ENCODE measurements around the gene LRRTM3. TPM values are rescaled to one million over a fixed set of nuclear protein-coding genes. Genes with fewer than 3 reads are reported as not detected.

The LRRTM3 gene
- total and polyA plus RNA-seq, 7 donors, result 0.09 to 0.16 (median 0.14) TPM; not detected in 4

GRCh38 chr10:67079126-67079525 is 153.3 kb downstream of the LRRTM3 start:
- H3K9me3 ChIP-seq, result no peaks in the 10 kb centered on the region
- no peaks in the 10 kb centered on the region for H3K36me3 ChIP-seq
- TF ChIP-seq CTCF (IDR thresholded peaks at IDR 0.05) (no peak), POLR2A (IDR thresholded peaks at IDR 0.05) (no peak), EP300 (IDR thresholded peaks at IDR 0.05) (no peak), POLR2AphosphoS5 (IDR thresholded peaks at IDR 0.05) (no peak)
- DNase-seq, result no peak
- H3K4me3 ChIP-seq, result no peak overlapping the region
- no peak overlapping the region for H3K27ac ChIP-seq
- no peaks in the 10 kb centered on the region for H3K27me3 ChIP-seq
- intact Hi-C loops (cut with DNase I), result no loop called here
- 22 to 45% methylated on average over 4 of the region's 4 CpGs for WGBS, 2 donors
- H3K4me1 ChIP-seq, result no peaks in the 10 kb centered on the region

DNA sequence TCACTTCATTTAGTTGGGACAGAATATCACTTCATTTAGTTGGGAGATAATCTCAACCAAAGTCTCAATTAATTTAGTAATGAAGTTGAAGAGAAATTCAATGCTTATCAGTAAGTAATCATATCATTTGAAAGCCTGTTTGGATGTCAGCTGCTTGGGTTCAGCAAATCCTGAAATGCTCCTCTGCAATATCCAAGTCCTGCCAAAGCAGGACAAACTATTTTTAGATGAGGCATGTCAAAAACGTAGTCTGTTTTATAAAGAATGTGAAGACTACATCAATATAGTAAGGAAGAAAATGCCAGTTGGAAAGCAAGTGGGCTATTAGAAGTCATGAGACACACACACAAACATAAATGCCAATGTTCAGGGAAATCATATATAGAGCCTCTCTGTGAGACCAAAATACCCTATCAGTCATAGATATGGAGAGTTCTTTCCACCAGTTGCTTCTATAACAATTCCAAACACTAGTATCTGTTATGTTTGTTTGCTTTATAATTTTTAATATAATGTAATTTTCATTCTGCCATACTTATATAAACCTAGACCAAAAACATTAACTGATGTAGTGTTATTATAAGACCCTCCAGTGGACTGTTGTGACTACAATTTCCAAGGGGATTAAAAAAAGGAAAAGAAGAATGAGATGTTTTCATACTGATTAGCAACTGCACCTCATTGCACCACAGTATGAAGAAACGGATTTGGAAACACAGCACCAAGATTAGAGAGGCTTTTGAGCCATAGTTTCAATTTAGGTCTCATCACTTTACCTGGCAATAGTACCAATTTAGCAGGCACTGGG is 160.7 kb downstream of the LRRTM3 start:
- H3K9me3 ChIP-seq, result no peaks in the 10 kb centered on the region
- no peak for DNase-seq
- peaks cover 0 to 33% (median 12%) of the 10 kb centered on the region in 4 donors for H3K4me1 ChIP-seq
- no peaks in the 10 kb centered on the region for H3K36me3 ChIP-seq
- H3K27me3 ChIP-seq, result no peaks in the 10 kb centered on the region
- WGBS, 2 donors, result 30 to 62% methylated on average over 2 of the region's 2 CpGs
- no peak overlapping the region for H3K4me3 ChIP-seq
- no peak for TF ChIP-seq EP300 (IDR thresholded peaks at IDR 0.05)
- no peak for TF ChIP-seq POLR2AphosphoS5 (IDR thresholded peaks at IDR 0.05)
- no peak for TF ChIP-seq POLR2A (IDR thresholded peaks at IDR 0.05)
- H3K27ac ChIP-seq, result no peak overlapping the region
- intact Hi-C loops (cut with DNase I), result no loop called here

GRCh38 chr10:67087135-67087425 is 161.2 kb downstream of the LRRTM3 start:
- Histone ChIP-seq H3K27ac (no peak overlapping the region), H3K9me3 (no peaks in the 10 kb centered on the region), H3K27me3 (no peaks in the 10 kb centered on the region), H3K4me1 (peaks cover 0 to 33% (median 12%) of the 10 kb centered on the region in 4 donors), H3K4me3 (no peak overlapping the region), H3K36me3 (no peaks in the 10 kb centered on the region)
- no peak for TF ChIP-seq POLR2AphosphoS5 (IDR thresholded peaks at IDR 0.05)
- no peak for TF ChIP-seq CTCF (IDR thresholded peaks at IDR 0.05)
- no peak for TF ChIP-seq EP300 (IDR thresholded peaks at IDR 0.05)
- TF ChIP-seq POLR2A (IDR thresholded peaks at IDR 0.05), result no peak
- intact Hi-C loops (cut with DNase I), result no loop called here
- no peak for DNase-seq

- Histone ChIP-seq H3K4me1 (peaks cover 0 to 33% (median 12%) of the 10 kb centered on the region in 4 donors), H3K27me3 (no peaks in the 10 kb centered on the region), H3K9me3 (no peaks in the 10 kb centered on the region), H3K27ac (no peak overlapping the region), H3K4me3 (no peak overlapping the region), H3K36me3 (no peaks in the 10 kb centered on the region)
- intact Hi-C loops (cut with DNase I), result no loop called here
- TF ChIP-seq CTCF (IDR thresholded peaks at IDR 0.05) (no peak), EP300 (IDR thresholded peaks at IDR 0.05) (no peak), POLR2AphosphoS5 (IDR thresholded peaks at IDR 0.05) (no peak), POLR2A (IDR thresholded peaks at IDR 0.05) (no peak)
- 78 to 81% methylated on average over 1 of the region's 1 CpG for WGBS, 2 donors
- no peak for DNase-seq
Measured at GRCh38 chr10:67088036-67088435, 162.2 kb downstream of the LRRTM3 start.

DNA sequence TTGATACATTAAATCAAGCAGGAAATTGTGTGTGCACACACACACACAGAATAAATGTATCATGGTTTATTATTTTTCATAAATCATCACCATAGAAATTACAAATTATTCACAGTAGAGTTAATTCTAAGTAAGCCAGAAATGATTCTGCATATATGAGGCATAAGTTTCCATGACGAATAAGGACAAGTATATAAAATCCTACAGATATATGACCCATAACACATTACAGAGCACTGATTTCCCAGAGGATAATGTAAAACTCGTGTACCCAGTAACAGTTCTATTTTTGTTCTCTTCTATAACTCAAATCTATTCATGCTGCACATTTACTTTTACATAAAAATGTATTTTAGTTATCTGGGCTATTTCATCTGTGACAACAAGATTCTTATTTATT is 169.7 kb downstream of the LRRTM3 start:
- no peaks in the 10 kb centered on the region for H3K36me3 ChIP-seq
- no peaks in the 10 kb centered on the region for H3K9me3 ChIP-seq
- no peaks in the 10 kb centered on the region for H3K27me3 ChIP-seq
- intact Hi-C loops (cut with DNase I), result no loop called here
- no peaks in the 10 kb centered on the region for H3K4me1 ChIP-seq
- H3K4me3 ChIP-seq, result no peak overlapping the region
- no peak overlapping the region for H3K27ac ChIP-seq
- WGBS, 2 donors, result 49 to 50% methylated on average over 2 of the region's 2 CpGs
- TF ChIP-seq POLR2AphosphoS5 (IDR thresholded peaks at IDR 0.05), result no peak
- TF ChIP-seq CTCF (IDR thresholded peaks at IDR 0.05), result no peak
- no peak for TF ChIP-seq POLR2A (IDR thresholded peaks at IDR 0.05)
- TF ChIP-seq EP300 (IDR thresholded peaks at IDR 0.05), result no peak
- no peak for DNase-seq

All from sigmoid colon (tissue), 7 donors.